GM18868 (cell line): Measurements from ENCODE around the gene PHLDB3.
"Not testable (repeated sequence)": the region's sequence is repeated elsewhere in the genome, so short reads cannot be mapped to it uniquely, and the experiment has no call there.

Experiments used
- ATAC-seq: cut with Tn5 transposase; IDR thresholded peaks from one replicate; pipeline ENCODE4 v1.9.1; 2021; ENCODE audit warnings: mild to moderate bottlenecking, moderate library complexity; ENCODE audit not compliant: unreplicated experiment

The PHLDB3 gene

DNA sequence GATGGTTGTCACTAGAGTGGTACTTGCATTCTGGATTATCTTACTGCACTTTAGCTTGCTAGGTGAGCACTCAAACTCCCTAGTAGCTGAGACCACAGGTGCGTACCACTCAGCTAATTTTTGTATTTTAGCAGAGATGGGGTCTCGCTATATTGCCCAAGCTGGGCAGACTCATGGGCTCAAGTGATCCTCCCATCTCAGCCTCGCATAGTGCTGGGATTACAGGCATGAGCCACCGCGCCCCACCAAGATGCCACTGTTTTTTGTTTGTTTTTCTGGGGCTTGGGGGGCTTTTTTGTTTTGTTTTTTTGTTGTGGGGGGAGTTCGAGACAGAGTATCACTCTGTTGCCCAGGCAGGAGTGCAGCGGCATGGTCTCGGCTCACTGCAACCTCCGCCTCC, 56.9 kb downstream of the PHLDB3 start:
- ATAC-seq = no peak

DNA sequence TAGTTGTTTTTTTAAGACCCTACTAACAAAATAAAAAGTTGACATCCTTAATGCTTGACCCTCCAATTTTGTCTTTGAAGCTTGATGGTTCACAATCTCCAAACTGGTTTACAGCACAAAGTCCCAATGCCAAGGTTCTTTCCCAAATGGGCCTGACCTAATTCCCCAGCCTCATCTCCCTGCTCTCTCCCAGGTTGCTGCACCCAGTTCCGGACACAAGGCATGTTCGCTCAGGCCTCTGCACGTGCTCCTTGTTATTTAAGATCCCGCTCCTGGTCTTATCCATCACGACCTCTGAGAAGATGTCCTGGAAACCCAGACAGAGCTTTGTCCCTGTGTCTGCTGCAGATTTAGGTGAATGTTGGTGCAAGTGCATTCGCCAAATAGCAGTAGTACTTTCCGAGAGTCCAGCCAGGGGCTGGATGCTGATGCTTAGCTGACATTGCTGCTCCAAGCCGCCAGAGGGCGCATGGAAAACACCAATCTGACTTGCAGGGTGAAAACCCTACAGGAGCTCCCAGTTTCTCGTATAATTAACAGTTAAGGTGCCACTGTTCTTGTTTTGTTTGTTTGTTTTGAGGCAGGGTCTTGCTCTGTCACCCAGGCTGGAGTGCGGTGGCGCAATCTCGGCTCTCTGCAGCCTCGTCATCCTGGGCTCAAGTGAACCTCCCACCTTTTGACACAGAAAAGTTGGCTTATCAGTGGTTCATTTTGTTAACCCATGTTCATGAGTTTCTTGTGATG, 57.6 kb downstream of the PHLDB3 start:
- no peak for ATAC-seq

DNA sequence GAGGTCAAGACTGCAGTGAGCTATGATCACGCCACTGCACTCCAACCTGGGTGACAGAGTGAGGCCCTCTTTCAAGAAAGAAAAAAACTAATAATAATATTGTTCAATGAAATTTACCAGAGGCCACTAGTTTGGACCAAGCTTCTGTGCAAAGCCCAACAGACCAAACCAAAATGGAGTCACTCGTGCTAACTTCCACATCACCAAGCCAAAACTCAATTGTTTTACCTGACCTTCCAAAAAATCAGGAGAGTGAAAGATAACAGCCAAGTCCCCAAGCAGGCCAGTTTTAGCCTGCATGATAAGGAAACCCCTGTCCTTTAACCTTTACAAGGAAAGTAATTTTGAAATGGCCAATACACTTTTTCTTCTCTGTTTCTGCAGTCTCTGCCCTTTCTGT, 59.1 kb downstream of the PHLDB3 start:
- ATAC-seq = no peak

DNA sequence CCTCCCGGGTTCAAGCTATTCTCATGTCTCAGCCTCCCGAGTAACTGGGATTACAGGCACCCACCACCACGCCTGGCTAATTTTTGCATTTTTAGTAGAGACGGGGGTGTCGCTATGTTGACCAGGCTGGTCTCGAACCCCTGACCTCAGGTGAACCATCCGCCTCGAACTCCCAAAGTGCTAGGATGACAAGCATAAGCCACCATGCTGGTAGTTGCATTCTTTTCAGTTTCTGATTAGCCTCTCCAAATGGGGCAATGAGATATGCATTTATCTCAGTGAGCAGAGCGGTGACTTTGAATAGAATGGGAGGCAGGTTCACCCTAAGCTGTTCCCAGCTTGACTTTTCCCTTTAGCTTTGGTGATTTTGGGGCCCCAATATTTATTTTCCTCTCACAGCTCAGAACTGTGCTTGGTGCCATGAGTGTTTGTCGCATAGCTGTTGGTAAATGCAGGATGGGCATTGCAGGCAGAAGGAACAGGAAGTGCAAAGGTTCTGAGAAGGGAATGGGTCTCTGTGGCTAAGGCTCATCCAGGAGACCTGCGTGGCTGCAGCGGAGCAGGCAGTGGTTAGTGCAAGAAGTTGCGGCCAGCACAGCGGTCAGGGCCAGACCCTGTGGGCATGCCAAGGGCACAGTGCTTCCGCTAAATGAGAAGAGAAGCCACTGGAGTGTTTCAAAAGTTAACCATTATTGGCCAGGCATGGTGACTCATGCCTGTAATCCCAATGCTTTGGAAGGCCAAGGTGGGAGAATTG, 59.8 kb downstream of the PHLDB3 start:
- ATAC-seq = no peak

DNA sequence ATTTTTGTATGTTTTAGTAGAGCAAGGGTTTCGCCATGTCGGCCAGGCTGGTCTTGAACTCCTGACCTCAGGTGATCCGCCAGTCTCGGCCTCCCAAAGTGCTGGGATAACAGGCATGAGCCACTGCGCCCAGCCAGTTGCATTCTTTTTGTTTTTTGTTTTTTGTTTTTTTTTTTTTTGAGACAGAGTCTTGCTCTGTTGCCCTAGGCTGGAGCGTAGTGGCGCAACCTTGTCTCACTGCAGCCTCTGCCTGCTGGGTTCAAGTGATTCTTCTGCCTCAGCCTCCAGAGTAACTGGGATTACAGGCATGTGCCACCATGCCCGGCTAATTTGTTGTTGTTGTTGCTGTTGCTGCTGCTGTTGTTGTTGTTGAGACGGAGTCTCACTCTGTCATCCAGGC, 60.5 kb downstream of the PHLDB3 start:
- ATAC-seq = not testable (repeated sequence)

DNA sequence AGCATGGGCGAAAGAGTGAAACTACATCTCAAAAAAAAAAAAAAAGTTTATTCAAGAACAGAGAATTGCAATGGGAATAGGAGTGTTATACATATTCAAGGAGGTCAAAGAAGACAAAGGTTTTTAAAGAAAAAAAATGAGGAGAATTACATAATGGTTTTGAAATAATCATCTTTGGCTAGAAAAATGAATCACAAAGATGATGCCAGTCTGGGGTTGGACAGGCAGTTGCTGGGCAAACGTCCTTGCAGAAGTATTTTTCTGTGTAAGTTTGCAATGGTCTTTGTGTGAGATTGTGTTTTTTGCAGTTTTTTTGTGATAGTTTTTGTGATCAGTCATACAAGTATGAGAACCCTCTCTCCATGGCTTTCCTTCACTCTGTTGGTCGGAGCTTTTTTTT, 62.8 kb downstream of the PHLDB3 start:
- ATAC-seq = no peak

DNA sequence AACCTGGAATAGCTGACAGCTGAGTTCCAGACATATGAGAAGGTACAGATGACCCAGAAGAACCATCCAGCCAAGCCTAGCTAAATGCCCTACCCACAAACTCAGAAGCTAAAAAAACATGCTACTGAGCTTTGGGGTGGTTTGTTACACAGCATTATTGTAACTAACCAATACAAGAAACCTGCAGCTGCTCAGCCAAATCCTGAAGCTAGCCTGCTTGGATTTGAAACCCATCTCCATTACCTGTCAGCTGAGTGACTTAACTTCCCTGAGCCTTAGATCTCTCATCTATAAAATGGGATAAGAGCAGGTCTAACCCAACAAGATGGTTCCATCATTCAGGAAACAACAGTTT, 64.9 kb downstream of the PHLDB3 start:
- ATAC-seq = no peak

DNA sequence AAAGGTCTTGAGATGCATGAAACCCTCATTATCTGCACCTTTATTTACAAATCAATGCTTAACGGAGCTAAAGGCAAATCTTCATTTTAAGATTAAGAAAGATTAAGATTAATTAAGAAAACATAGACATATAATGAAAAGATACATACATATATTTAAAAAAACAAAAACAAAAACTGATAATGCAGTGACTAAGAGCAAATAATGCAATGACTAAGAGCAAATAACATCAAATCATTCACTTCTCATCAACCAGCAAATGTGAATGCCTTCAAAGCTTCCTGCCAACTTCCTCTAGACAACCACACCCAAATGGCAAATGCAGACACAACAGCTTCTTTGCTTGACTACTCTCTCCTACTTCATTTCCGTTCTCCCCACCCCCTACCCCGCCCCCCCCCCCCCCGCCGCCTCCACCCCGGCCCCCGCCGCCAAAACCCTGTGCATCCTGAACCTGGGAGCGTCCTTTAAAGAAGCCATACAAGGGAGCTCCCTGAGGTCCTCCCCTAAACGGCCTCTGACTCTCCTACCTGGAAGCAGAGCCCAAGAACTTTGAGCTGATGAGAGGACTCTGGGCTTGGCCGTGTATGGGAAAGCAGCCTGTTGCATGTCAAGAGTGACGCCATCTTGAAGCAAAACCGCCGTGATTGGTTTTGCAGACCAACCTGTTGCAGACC, 65.4 kb downstream of the PHLDB3 start:
- no peak for ATAC-seq

DNA sequence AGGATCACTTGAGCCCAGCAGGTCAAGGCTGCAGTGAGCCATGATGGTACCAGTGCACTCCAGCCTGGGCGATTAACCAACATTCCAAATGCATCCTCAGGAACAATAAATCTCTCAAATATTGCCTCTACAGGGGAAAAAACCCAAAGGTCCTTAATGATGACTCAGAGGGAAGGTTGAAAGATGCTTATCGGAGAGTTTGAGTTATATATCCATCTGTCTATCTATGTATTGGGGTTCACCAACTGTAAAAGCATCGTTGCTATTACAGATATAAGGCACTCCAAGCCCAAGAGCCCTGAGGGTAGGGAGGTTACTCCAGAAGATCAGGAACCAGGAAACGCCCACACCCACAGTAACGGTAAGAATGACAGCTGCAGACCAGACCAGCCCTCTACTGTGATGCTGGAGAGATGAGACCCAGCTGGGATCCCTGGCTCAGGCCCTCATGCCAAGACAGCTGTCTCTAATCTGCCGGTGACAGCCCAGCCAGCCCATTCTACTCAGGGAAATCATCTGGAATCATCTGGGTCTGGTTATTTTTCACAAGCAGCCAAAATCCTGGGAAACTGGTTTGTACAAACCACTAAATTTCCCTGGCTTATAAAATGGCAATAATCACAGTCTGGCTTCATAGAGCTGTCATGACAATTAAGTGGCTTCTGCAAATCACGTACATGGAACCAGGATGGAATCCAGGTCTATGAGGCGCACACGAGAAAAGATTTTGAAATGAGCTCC, 66.1 kb downstream of the PHLDB3 start:
- ATAC-seq = no peak

DNA sequence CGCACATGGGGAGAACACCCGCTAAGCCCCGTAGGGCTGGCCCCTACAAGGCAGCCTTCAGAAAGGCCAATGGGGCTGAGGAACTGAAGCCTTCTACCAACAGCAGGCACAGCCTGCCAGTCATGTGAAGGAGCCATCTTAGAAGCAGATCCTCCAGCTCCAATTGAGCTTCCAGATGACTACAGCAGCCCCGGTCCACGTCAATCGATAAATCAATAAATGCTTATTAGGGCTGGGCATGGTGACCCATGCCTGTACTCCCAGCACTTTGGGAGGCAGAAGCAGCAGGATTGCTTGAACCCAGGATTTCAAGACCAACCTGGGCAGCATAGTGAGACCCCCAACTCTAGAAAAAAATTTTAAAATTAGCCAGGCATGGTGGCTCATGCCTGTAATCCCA, 66.8 kb downstream of the PHLDB3 start:
- ATAC-seq = no peak

DNA sequence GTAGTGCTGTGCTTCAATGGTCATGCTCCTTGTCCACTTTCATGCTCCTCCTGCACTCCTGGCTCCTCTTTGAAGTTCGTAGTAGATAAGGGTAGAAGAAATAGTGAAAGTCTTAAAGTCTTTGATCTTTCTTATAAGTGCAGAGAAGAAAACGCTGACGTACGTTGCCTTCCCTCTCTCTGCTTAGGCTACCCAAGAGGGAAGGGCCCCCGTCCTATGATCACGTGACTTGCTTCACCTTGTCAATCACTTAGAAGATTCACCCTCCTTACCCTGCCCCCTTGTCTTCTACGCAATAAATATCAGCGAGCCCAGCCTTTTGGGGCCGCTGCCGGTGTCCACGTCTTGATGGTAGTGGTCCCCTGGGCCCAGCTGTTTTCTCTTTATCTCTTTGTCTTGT, 67.3 kb downstream of the PHLDB3 start:
- not testable (repeated sequence) for ATAC-seq

DNA sequence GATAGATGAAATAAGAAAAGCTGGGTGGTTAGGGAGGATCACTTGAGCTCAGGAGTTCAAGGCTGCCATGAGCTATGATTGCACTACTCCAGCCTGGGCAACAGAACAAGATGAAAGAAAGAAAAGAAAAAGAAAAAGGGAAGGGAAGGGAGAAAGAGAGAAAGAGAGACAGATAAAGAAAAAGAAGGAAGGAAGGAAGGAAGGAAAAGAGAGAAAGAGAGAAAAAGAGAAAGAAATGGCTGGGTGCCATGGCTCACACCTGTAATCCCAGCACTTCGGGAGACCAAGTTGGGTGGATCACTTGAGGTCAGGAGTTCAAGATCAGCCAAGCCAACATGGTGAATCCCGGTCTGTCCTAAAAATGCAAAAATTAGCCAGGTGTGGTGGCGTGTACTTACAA, 68.8 kb downstream of the PHLDB3 start:
- no peak for ATAC-seq

DNA sequence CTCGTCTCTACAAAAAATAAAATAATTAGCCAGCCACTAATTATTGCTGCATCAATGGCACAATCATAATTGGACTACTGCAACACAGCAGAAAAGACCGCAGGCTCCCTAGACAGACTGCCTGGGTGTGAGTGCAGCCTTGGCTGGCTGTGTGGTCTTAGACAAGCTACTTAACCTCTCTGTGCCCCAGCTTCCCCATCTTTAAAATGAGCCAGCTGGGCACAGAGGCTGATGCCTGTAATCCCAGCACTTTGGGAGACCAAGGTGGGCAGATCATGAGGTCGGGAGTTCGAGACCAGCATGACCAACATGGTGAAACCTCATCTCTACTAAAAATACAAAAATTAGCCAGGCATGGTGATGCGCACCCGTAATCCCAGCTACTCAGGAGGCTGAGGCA, 70.9 kb downstream of the PHLDB3 start:
- ATAC-seq = no peak

DNA sequence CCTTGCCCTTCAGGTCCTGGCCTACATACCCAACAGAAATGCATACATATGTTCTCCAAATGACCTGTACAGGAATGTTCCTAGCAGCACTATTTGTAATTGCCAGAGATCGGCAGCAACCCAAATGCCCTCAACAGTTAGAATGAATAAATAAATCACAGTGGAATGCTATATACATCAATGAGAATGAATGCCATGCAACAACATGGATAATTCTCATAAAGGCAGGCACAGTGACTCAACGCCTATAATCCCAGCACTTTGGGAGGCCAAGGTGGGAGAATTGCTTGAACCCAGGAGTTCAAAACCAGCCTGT, 71.2 kb downstream of the PHLDB3 start:
- no peak for ATAC-seq

DNA sequence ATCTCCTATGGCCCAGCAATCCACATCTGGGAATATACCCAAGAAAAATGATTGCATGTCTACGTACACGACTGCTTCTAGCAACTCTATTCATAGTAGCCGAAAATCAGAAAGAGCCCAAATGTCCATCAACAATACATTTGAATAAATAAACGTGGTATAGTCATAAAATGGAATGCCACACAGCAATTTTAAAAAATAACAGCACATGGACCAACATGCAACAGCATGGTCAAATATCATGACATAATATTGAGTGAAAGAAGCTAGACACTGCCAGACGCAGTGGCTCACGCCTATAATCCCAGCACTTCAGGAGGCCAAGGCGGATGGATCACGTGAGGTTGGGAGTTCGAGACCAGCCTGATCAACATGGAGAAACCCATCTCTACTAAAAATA, 73.6 kb downstream of the PHLDB3 start:
- no peak for ATAC-seq

DNA sequence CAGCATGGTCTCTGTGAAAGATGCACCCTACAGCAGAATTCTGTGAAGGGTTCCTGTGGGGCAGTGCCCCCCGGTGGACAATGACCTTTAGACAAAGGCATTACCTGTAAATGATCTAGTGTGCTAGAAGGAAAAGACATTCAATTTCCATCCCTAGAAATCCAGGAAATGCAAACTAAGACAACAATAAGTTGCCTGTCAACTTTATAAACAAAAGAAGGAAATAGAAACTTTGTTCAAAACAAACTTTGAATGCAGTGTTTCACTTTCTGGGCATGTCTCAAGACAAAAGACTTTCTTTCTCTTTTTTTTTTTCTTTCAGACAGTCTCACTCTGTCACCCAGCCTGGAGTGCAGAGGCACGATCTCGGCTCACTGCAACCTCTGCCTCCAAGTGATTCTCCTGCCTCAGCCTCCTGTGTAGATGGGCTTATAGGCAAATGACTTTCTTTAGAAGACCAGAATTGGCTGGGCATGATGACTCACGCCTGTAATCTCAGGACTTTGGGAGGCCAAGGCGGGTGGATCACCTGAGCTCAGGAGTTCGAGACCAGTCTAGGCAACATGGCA, 74.3 kb downstream of the PHLDB3 start:
- ATAC-seq = no peak

DNA sequence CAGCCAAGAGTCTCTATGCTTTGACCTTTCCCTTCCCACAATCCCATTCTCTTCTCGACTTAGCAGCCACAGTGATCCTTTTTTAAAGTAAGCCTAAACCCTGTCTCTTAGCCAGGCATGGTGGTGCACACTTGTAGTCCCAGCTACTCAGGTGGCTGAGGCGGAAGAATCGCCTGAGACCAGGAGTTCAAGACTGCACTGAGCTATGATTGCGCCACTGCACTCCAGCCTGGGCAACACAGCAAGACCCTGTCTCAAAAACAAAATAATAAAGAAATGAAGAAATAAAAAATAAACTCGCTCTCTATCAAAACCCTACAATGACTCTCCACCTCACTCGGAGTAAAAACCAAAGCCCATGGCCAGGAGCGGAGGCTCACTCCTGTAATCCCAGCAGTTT, 75.2 kb downstream of the PHLDB3 start:
- no peak for ATAC-seq

DNA sequence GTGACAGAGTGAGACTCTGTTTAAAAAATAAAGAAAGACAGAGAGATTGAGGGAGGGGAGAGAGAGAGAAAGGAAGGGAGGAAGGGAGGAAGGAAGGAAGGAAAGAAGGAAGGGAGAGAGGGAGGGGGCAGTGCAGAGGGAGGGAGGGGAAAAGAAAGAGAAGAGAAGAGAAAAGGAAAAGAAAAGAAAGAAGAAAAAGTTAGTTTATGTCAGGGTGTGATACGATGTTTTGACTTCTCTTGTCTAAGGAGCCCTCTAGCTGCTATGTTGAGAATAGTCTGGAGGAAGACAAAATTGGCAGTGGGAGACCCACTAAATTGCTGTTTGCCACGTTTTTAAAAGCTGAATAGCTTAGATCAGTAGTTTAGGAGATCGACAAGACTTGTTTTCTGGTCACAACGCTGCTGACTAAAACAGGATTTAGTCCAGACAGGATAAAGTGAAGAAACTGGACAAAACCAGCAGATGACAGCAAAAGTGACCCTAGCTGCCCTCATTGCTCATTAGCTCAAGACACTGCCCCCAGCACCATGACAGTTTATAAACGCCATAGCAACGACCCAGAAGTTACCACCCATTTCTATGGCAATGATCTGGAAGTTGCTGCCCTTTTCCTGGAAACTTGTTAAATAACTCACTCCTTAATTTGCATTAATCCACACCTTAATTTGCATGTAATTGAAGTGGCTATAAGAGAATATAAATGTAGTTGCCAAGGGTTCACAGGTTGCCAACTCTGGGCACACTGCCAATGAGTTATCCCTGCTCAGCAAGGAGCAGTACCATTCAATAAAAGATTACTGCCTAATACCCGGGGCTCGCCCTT, 78.8 kb downstream of the PHLDB3 start:
- no peak for ATAC-seq
